Fibroblast of skin of left quadriceps (primary cell): ENCODE measurements around the gene SCN10A.
A peak's percentile ranks its signal among the peaks of the same experiment; 100 is the strongest.

Experiments used
- DNase-seq, 2 experiments: peaks; one replicate each; pipeline ENCODE4 v3.0.0-alpha.2; 2013; ENCODE audit warnings: low read depth in 2 of 2

SCN10A gene

GRCh38 chr3:38720465-38720864 lies 95.6 kb downstream of the SCN10A start:
- DNase-seq, result no peak

GRCh38 chr3:38717355-38718240 lies 98.4 kb downstream of the SCN10A start:
- no peak for DNase-seq

- no peak for DNase-seq
Observed at GRCh38 chr3:38713121-38713520, 102.9 kb downstream of the SCN10A start.

- DNase-seq, result no peak
Observed at GRCh38 chr3:38711321-38711720, 104.7 kb downstream of the SCN10A start.

GRCh38 chr3:38707730-38708129 lies 108.3 kb downstream of the SCN10A start:
- no peak for DNase-seq

GRCh38 chr3:38706961-38707360 lies 109.1 kb downstream of the SCN10A start:
- DNase-seq, result no peak

DNA sequence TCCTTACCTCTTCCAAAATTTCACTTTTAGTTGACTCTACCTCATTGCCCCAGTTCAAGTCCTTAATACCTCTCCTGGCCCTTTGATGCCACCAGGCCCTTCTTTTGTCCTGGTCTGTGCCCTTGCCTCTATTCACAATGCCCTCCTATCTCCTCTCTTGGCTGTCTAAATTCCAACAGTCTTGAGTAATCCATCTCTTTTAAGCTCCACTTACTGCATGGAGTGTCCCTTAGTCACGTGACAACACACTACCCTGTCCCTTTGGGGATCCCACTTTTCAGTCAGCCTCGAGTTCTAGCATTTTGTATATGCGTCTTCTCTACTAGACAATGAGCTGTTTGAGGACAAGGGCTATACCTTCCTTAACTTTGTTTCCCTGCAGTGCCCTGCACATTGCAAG lies 113.8 kb downstream of the SCN10A start:
- DNase-seq, result no peak

DNA sequence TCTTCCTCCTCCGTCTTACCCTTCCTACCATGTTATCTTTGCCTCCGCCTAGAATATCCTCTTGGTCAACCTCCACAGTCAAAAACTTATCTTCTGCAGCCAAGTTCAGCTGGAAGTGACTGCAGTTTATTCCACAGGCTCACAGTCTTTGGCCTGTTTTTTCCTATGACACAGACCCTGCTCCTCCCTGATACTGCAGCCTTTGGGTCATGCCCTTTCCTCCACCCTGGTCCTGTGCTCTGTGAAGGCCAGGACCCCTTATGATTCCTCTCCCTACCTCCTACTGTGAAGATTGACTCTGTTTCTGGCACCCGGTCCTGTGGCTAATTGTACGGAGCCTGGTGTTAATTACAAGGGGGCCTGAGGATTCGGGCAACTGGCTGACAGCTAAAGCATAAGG lies 117.3 kb downstream of the SCN10A start:
- DNase-seq, result no peak

DNA sequence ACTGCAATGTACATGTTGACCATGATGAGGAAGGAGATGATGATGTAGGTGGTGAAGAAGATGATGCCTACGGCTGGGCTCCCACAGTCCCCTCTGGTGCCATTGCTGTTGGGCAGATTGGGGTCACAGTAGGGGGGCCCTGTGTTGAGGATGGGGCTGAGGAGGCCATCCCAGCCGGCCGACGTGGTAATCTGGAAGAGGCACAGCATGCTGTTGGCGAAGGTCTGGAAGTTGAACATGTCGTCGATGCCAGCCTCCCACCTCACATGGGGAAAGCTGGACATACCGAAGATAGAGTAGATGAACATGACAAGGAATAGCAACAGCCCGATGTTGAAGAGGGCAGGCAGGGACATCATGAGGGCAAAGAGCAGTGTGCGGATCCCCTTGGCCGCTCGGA lies 118.0 kb downstream of the SCN10A start:
- no peak for DNase-seq

- no peak for DNase-seq
Observed at GRCh38 chr3:38696034-38696433, 120.0 kb downstream of the SCN10A start.

- DNase-seq, result no peak
Observed at GRCh38 chr3:38690185-38690584, 125.8 kb downstream of the SCN10A start.

- DNase-seq, result no peak
Observed at GRCh38 chr3:38689774-38690173, 126.2 kb downstream of the SCN10A start.

DNA sequence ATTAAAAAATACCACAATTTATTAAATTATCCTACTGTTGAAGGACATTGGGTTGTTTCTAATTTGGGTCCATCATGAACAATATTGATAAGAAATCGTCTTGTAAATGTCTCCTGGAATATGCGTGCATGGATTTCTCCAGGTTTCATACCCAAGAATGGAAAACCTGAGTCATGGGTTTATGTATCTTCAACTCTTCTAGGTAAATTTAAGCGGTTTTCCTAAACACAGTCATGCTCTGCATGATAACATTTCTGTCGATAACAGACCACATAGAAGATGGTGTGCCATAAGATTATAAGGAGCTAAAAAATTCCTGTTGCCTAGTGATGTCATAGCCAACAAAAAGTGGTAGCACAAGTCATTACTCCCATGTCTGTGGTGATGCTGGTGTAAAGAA lies 126.7 kb downstream of the SCN10A start:
- DNase-seq, result no peak

GRCh38 chr3:38687321-38687720 lies 128.7 kb downstream of the SCN10A start:
- no peak for DNase-seq

- DNase-seq, result no peak
Observed at GRCh38 chr3:38684546-38684945, 131.5 kb downstream of the SCN10A start.

DNA sequence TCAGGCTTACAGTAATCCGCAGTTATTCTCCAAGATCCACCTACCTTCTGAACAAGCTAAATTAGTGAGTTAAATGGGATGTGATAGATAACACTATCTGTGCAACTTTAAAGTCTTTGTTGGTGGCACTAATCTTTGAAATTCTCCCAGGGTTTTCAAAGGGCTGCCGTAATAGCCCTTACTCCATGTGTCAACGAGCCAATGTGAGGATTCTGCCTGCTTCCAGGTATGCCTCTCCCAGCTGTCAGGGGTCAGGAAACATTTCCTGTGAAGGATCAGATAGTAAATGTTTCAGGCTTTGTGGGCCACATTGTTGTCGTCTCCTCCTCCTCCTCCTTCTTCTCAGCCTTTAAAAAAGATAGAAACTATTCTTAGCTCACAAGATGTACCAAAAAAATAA lies 146.3 kb downstream of the SCN10A start:
- DNase-seq, result no peak

DNA sequence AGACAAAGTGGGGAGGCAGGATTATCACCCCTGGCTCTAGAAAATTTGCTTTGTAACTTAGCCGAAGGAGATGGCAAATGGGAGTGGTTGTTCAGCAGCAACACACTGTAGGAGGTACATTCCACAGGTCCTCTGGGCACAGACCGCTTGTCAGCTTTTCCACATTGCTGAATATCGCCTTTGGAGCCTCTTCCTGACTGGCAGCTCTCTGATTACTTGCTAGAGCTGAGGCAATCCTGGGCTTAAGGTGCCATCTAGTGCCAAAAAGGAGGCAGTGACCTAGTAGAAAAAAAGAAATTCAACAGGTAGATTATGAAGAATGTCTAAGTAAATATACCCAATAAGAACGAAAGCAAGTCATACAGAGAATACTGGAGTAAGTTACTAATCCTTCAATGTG lies 153.5 kb downstream of the SCN10A start:
- DNase-seq, result peak in 1 of 2 experiments; percentile 3

DNA sequence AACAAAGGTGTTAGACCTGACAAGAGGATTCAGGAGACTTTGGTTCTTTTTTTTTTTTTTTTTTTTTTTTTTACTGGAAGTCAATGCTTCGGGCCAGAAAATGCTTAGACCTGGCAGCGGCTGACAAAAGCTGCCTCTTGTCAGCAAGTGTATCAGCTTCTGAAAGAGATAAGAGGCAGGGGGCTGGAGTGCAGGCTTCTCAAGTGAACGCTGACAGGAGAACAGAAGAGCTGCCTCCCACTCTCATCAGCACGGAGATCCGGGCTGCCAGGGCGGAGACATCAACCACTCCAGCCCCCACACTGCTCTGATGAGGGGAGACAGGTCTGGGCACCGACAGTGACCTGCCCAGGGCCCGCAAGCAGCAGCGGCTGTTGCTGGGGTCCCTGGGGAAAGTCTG lies 157.2 kb downstream of the SCN10A start:
- no peak for DNase-seq

DNA sequence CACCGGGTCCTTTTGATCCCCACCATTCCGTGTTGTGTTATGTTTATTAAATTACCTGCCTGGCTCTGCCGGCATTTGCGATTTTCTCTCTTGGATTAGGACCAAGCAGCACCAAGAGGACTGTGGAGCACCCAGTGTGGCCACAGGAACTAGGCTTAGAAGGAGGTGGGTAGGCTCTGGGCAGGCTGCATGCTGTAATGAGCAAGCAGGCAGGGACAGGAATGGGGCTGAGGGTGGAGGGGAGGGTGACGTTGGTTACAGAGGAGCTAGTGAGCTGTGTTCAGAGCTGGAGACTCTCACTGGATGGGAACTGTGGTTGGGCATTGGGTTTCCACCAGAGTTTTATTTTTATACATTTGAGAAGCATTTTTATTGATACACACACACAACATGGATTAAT lies 158.6 kb downstream of the SCN10A start:
- DNase-seq, result no peak

- peak in 1 of 2 experiments; percentile 6 for DNase-seq
Observed at GRCh38 chr3:38655708-38656300, 160.2 kb downstream of the SCN10A start.

DNA sequence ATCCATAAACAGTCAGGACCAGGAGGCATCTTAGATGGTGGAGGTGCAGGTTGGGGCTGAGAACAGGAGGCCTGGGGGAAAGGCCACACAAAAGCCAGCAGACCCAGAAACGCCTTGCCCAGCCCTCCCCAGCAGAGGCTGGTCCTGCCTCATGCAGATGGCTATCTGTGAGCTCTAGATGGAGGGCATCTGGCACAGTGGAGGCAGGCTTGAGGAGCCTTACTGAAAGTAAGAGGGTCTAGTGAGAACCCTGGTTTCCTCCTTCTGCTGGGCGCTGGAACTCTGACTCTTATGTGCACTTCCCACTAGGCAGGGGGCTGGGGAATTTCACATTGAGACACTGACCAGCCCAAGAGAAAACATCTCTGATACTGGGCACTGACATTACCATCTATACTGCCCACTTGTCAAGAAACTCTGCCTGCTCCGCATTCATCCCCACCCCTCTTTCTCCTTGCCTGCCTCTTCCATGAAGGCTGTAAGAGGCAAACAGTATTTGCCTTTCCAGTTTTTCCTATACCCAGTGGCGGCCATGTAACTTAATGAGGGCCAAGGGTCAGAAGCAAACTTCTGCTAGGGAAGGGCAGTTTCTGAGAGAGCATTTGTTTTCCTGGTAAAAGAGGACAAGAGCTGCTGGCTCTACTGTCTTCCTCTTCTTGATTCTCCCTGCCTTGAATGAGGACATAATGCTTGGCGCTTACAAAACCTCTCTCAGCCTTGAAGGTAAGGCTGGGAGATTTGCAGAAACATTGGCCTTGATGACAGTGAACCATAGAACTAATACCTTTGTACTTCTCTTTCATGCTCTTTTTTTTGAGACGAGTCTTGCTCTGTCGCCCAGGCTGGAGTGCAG lies 162.1 kb downstream of the SCN10A start:
- no peak for DNase-seq

- no peak for DNase-seq
Observed at GRCh38 chr3:38652934-38653333, 163.1 kb downstream of the SCN10A start.
